GM18867 (cell line): ENCODE results near the gene ECI1.

ENCODE experiments used
- ATAC-seq: cut with Tn5 transposase; IDR thresholded peaks from one replicate; pipeline ENCODE4 v1.9.1; 2021; ENCODE audit warnings: mild to moderate bottlenecking, moderate library complexity; ENCODE audit not compliant: unreplicated experiment

ECI1 gene, protein sequence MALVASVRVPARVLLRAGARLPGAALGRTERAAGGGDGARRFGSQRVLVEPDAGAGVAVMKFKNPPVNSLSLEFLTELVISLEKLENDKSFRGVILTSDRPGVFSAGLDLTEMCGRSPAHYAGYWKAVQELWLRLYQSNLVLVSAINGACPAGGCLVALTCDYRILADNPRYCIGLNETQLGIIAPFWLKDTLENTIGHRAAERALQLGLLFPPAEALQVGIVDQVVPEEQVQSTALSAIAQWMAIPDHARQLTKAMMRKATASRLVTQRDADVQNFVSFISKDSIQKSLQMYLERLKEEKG

DNA sequence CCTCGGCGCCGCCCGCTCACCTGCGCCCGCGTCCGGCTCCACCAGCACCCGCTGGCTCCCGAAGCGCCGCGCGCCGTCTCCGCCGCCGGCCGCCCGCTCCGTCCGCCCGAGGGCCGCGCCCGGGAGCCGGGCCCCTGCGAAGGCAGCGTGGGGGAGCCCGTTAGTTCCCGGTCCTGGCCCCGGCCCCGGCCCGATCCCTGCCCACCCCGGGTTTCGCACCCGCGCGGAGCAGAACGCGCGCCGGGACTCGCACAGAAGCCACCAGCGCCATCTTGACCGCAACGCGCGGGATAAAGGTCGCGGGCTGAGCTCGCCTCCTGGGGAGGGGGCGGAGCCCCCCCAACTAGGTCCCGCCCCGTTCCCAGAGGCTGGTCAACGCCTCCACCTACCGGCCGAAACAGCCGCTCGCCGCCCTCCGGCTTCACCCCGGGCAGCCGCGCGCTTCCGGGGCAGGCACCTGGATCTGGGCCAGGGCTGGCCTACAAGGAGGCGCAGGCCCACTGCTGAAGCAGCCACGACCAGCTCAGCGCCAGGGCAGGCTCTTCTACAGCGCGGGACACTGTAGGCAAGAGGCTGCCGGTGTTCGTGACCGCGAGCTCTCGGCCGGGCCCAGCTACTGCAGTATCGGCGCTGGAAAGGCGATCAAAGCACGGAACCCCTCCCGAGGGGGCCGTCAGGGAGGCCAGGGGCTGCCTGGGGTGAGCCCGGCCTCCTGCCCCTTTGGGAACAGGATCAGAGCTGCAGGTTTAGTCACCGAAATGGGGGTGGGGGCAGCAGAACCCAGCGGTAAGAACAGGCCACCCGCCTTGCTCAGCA is at the start of gene ECI1:
ECI1 (minus strand) TSS at position 292 of the 816 bp plus-strand sequence; CDS start at position 271, 21 bp downstream.
- ATAC-seq, result peak; percentile 91

DNA sequence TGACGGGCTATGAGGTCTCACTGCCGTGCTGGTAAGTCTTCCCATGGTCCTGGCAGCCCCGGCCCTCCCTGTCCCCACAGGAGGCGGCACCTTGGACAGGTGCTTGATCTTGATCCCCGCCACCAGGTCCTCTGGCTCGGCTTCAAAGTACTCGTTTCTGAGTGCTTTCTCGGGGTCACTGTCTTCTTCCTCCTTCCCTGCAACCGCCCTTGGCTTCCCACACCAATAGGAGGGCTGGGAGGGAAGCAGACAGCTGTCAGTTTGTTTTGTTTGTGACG is 48.5 kb upstream of the ECI1 start:
- ATAC-seq, result no peak

DNA sequence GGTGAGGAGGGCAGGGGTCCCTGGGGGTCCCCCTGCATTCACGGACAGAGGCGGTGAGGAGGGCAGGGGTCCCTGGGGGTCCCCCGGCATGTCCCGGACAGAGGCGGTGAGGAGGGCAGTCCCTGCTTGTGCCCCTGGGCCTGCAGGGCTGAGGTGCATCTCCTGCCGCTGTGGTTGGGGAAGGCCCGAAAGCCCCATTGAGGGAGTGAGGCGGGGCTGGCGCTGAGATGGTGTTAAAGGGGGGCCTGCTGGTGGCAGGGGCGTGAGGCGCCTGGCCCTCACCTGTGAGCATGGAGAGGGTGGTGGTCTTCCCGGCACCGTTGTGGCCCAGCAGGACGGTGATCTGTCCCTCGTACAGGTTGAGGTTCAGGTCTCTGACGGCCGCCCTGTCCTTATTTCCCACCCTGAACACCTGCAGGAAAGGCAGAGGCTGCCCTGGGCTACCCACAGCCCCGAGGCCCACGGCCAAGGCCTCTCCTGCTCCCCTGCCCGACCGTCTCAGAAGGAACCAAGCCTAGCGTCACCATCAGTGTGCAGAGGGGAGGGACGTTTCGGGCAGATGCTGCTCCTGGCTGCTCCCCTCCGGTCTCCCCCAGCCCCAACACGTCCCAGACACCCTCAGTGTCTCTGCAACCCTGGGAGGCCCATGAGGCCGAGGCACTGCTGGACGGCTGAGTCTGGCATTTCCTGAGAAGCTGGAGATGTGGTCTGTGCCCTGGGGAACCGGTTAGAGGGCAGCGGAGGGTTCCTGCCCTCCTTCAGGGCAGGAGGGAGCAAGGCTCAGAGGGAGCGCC is 47.9 kb upstream of the ECI1 start:
- no peak for ATAC-seq

GRCh38 chr16:2298621-2299020 is 47.2 kb upstream of the ECI1 start:
- ATAC-seq, result no peak

- no peak for ATAC-seq
These were observed 46.1 kb upstream of the ECI1 start for GRCh38 chr16:2297506-2297860.

- ATAC-seq, result no peak
These were observed 45.5 kb upstream of the ECI1 start for GRCh38 chr16:2296661-2297505.

GRCh38 chr16:2295056-2295798 is 43.8 kb upstream of the ECI1 start:
- peak; percentile 90 for ATAC-seq

GRCh38 chr16:2292221-2292620 is 40.8 kb upstream of the ECI1 start:
- ATAC-seq, result no peak

DNA sequence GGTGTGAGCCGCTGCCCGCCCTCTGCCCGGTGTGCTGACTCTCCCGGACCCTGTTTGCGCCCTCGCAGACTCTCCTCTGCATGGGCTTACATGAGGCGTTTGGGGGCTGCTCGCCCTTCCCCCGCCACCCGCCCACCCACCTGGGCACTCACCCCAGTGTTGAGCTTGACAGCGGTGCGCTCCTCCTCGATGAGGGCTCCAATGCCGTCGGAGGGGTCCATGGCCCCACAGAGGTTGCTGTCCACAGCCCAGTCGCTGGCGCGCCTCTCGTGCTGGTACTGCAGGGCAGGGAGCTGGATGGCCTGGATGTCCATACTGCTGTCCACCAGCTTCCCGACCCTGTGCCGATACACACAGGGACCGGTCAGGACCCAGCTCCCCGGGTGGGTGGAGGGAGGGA is 37.9 kb upstream of the ECI1 start:
- no peak for ATAC-seq

- no peak for ATAC-seq
These were observed 37.3 kb upstream of the ECI1 start for GRCh38 chr16:2288726-2289125.

DNA sequence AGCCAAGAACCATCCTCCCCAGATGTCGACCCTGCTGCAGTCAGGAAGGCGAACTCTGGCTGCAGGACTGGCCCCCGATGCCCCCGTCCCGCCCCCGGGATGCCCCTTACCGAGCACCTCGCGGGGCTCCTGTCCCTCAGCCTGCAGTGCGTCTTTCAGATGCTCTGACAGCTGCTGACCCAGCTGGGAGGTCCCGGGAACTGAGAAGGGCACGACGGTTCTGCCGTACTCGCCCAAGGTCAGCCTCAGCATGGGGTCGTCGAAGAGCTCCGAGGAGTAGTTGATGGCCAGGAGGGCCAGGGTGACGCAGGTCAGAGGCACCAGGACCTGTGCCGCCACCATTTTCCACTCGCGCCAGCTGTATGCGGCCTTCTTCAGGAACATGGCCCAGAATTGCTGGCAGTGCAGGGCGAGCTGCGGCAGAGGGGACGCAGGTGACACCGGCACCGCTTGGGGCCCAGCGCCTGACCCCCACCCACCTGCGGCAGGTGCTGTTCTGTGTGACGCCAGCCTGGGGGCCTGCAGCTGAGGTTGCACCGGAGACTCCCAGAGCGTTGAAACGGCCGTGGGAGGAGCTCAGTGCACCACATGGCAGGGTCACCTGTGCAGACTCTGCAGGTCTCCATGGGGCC is 36.6 kb upstream of the ECI1 start:
- ATAC-seq, result no peak

DNA sequence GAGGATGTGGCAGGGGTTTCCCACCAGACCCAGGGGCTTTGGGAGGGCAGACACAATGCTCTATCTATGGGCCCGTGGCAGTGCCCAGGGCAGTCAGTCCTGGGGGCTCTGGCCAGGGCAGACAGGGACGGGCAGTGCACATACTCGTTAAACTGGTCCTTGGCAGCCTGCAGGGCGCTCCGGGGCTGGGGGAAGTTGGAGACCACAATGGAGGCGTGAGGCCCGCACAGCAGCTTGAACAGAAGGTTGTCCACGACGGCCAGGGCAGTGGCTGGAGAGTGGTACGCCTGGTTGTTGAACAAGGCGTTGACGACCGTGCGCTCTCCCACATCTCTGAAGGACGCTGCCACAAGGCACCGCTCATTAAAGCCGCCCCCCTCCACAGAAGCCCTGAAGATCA is 35.2 kb upstream of the ECI1 start:
- ATAC-seq, result no peak

GRCh38 chr16:2285731-2286191 is 34.4 kb upstream of the ECI1 start:
- no peak for ATAC-seq

DNA sequence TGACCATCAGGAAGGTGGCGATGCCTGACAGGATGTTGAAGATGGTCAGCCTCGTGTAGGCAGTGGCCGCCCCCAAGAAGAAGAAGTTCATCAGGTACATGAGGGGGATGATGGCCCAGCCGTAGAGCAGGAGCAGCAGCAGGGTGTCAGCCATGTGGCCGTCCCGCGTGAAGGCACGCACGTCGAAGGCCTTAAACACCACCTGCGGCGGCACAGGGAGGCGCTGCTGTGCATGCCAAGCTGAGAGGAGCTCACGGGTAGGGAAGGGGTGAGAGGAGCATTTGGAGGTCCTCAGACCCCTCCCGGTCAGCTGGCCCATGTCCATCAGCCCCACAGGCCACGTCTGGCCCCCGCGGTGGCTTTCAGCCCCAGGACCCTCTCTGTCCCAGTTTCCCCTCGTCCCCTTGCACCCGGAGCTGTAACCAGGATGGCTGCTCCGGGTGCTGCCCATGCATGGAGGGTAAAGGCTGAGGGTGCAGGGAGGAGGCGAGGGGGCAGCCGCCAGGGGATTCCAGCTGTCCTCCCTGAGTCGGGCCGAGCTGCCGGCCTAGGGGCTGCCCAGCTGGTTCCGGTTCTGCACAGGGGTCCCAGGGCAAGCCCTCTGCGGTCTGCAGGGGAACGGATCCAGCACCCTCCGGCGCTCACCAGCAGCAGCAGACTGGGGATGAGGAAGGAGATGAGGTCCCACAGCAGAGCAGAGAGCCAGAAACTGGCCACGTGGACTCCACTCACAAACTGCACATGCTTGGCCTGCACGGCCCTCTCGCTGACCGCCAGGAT is 33.6 kb upstream of the ECI1 start:
- ATAC-seq, result no peak

GRCh38 chr16:2284001-2284770 is 32.8 kb upstream of the ECI1 start:
- no peak for ATAC-seq

- no peak for ATAC-seq
These were observed 31.6 kb upstream of the ECI1 start for GRCh38 chr16:2282866-2283555.

DNA sequence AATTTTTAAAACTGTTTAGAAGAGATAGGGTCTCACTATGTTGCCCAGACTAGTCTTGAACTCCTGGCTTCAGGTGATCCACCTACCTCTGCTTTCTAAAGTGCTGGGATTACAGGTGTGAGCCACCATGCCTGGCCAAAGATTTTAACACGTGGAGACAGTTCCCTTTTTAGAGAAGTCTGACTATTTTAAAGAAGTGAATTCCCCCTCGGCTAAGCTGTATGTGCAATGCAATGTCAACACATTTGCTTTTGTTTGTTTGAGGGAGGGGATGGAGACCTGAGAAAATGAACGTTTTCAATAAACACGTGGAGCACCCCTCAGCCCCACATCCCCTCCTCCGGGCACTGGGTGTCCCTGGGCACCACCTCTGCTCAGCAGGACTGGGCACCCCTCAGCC is 30.9 kb upstream of the ECI1 start:
- ATAC-seq, result no peak
